Measurements from ENCODE around the gene POP5.
"Not testable (repeated sequence)": the region's sequence is repeated elsewhere in the genome, so short reads cannot be mapped to it uniquely, and the experiment has no call there.

The POP5 gene, protein sequence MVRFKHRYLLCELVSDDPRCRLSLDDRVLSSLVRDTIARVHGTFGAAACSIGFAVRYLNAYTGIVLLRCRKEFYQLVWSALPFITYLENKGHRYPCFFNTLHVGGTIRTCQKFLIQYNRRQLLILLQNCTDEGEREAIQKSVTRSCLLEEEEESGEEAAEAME

DNA sequence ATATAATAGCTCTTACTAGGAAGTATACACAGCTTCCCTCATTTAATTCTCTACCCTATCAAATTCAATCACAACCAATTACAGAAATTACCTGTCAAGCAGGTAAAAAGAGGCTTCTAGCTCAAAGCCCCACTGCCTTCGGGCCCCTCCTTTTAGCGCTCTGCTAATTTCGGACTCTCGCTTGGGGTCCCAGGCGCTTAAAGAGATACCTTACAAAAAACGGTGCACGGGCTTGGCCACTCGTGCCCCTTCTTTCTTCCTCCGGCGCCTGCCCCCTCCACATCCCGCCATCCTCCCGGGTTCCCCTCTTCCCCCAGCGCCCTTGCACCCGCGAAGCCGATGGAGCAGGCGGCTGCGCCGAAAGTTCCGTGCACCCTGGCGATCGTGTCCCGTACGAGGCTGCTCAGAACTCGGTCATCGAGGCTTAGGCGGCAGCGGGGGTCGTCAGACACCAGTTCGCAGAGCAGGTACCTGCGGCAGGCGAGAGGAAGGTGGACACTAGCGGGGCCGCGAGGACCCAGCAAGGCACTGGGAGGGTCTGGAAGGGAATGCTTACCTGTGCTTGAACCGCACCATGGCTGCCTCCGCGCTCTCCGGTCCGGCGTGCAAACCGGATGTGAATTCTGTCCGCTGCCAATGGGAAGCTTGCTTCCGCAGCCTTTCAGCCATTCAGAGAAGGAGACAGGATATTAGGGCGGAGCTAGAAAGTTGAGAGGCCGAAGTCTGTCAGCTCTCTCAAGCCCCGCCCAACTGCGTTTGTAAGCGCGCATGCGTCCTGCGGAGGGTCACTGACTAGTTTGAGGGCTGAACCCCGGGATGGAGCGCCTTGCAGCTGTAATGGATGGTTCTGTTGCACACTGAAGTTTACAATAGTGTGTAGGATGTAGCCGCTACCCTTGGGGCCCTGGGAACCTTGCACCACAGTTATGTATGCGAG, at the start of gene POP5:
Gene POP5 (minus strand): TSS at position 616 of the 937 bp plus-strand sequence. CDS start 40 bp downstream, at position 576.
- peak; percentile 94 for DNase-seq (ENCODE audit: low read depth)

GRCh38 chr12:120630104-120630892, 49.1 kb upstream of the POP5 start:
- no peak for DNase-seq (ENCODE audit: low read depth)

GRCh38 chr12:120628919-120629318, 47.7 kb upstream of the POP5 start:
- no peak for DNase-seq (ENCODE audit: low read depth)

DNA sequence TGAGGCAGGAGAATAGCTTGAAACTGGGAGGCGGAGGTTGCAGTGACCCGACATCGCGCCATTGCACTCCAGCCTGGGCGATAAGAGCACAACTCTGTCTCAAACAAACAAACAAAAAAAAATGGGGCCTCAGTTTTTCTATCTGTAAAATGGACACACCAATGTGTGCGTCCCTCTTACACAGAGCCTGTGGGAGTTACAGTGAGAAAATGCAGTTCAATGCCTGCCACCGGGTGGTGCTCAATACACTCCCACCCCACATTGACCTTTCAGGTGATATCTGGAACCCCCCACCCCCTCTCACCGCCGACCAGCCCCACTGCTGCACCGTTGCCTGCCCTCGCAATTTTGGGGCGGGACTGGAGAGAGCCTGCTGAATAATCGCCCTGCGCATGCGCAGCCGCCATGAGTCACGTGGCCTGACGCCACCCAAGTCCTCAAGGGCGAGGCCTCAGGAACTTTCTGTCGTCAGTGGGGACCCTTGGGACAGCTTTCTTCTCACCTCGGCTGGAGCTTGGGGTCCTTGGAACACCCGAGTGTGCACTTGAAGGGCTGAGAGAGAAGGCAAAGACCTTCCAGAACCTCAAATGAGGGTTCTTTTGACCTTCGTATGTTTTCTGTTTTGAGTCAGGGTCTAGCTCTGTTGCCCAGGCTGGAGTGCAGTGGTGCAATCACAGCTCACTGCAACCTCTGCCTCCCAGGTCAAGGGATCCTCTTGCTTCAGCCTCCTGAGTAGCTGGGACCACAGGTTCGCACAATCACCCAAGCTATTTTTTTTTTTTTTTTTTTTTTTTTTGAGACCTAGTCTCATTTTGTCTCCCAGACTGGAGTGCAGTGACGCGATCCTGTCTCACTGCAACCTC, 44.6 kb upstream of the POP5 start:
- no peak for DNase-seq (ENCODE audit: low read depth)

DNA sequence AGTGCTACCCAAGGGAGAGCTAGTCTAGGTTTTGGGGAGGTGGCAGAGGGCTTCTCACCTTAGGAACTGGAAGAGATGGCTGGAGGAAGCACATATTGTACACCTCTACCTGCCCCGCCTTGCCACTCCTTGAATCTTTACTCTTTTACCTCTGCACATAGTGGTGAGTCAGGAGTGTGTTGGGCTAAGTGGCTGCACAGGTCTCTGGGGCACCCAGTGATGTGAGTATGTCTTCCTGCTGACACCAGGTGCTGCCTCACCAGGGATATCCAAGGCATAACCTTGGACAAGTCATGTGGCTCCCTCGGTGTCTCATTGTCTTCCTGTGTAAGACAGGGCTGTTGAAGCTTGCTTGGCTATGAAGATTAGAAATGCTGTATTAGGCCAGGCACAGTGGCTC, 39.4 kb upstream of the POP5 start:
- DNase-seq (ENCODE audit: low read depth): no peak

GRCh38 chr12:120618954-120619615, 37.9 kb upstream of the POP5 start:
- DNase-seq (ENCODE audit: low read depth): no peak

DNA sequence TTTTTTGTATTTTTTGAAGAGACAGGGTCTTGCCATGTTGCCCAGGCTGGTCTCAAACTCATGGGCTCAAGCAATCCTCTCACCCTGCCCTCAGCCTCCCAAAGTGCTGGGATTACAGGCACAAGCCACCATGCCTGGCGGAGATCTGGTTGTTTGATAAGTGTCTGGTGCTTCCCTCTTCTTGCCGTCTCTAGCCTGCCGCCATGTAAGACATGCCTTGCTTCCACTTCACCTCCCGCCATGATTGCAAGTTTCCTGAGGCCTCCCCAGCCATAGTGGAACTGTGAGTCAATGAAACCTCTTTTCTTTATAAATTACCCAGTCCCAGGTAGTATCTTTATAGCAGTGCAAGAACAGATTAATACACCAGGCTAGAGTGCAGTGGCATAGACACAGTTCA, 36.6 kb upstream of the POP5 start:
- not testable (repeated sequence) for DNase-seq (ENCODE audit: low read depth)

- DNase-seq (ENCODE audit: low read depth): not testable (repeated sequence)
Measured at GRCh38 chr12:120617193-120617592, 36.0 kb upstream of the POP5 start.

- no peak for DNase-seq (ENCODE audit: low read depth)
Measured at GRCh38 chr12:120614848-120615247, 33.6 kb upstream of the POP5 start.

DNA sequence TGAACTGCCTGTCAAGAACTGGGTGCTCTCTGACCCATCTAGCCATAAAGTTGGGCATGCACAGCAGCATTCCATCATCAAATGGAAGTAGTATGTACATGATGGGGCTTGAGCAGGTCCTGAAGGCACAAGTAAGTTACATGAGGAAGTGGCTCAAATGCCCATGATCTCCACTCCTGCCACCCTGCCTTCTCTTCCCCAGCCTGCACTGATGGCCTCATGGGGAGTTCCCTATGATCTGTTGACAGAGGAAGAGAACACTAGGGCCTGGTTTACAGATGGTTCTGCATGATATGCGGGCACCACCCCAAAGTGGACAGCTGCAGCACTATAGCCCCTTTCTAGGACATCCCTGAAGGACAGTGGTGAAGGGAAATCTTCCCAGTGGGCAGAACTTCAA, 30.3 kb upstream of the POP5 start:
- not testable (repeated sequence) for DNase-seq (ENCODE audit: low read depth)

- no peak for DNase-seq (ENCODE audit: low read depth)
Measured at GRCh38 chr12:120610560-120610959, 29.4 kb upstream of the POP5 start.

- DNase-seq (ENCODE audit: low read depth): not testable (repeated sequence)
Measured at GRCh38 chr12:120602416-120602815, 21.2 kb upstream of the POP5 start.

DNA sequence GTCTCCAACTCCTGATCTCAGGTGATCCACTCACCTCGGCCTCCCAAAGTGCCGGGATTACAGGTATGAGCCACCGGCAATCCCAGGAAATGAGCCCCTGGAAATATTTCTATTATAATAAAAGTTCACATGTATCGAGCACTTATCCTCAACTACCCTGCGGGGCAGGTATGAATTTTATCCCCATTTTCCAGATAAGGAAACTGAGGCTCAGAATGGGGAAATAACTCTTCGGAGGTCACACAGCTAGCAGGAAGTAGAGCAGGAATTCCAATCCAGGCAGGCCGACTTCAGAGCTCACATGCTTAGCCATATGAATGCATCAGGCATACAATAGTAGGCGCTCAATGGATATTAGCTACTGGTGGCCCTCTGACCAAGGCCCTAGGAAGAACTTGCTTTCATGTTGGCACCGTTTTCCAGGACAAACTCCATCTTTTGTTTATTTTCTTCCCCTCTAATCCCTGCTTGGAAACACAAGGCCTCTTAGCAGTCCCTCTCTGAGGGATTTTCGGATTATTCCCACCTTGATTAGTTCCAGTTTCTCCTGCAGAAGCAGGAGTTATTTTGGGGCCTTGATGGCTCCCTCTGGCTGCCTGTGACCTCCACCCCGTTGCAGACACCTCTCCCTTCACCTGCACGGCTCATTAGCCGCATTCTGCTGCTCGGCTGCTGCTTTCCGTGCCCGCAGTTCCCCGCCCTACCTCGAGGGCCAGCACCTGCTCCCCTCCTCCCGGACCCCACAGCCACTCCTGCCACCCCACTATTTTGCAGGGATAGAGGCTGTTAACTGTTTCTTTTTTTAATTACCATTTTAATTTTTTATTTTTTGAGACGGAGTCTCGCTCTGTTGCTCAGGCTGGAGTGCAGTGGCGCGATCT, 18.7 kb upstream of the POP5 start:
- DNase-seq (ENCODE audit: low read depth): no peak

DNA sequence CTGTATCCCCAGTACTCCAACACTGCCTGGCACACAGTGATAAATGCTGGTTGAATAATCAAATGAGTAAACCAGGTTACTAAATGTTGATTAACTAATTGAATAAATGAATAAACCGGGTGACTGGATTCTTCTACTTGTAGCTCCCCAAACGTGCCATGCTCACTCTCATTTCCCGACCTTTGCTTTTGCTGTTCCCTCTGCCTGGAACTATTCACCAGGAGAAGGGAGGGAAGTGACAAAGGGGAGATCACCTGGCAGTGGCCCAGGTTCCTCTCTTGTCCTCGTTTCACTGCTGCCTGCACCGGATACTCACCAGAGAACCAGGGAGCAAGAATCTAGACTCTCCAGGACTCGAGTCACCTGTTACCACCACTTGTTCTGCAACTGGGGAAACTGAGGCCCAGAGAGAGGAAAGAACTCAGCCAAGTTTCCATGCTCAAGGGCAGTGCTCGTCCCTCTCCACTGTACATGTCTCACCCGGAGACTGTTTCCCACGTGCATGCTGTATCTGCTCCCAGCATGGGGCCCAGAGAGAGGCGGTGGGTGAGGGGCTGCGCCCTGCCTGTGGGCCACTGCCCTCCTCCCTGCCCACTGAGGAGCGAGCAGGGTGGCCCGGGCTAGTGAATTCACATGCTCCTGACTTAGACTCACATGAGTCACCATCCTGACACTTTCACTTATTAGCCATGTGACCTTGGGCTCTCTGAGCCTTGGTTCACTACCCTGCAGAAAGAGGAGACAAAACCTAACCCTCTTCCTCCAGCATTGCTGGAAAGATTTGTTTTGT, 17.7 kb upstream of the POP5 start:
- no peak for DNase-seq (ENCODE audit: low read depth)

DNA sequence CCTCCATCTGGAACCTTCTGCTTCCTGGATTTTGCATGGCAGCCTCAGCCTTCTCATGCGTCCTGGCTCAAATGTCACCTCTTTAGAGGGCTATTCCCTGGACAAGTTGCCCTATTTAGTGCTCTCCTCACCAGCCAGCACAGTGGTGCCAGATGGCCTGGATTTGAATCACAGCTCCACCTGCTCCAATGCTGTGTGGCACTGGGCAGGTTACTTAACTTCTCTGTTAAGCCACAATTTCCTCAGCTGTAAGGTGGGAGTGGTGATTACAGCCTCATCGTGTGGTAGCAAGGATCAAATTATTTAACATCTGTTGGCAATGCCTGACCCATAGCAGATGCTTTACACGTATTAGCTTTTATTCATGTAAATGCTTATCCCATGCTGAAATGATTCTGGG, 16.7 kb upstream of the POP5 start:
- no peak for DNase-seq (ENCODE audit: low read depth)

- no peak for DNase-seq (ENCODE audit: low read depth)
Measured at GRCh38 chr12:120596901-120597300, 15.7 kb upstream of the POP5 start.

- no peak for DNase-seq (ENCODE audit: low read depth)
Measured at GRCh38 chr12:120592121-120593049, 11.2 kb upstream of the POP5 start.

DNA sequence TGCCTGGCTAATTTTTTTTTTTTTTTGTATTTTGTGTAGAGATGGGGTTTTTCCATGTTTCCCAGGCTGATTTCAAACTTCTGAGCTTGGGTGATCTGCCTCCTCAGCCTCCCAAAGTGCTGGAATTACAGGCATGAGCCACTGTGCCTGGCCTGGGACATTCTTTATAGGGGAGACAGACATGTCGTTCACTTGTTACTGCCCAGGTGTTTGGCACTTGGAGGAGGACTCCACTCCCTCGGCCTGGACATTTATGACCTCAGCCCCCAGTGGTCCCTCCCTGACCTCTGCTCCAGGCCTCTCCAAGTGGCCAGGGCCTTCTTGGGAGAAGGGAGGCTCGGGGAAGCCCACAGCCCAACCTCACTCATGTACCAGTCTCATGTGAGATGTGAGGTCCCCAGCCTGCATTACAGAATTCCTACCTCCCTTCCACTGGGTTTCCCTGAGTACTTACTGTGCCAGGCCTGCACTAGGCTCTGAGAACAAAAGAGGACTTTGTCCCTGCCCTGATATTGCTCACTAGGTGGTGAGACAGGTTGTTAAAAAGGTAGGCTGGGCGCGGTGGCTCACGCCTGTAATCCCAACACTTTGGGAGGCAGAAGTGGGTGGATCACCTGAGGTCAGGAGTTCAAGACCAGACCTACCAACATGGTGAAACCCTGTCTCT, 9.7 kb upstream of the POP5 start:
- DNase-seq (ENCODE audit: low read depth): no peak

All from HS-5 (cell line).